Measurements from ENCODE around the gene ANKRD53. TPM values are rescaled to one million over a fixed set of nuclear protein-coding genes. Genes with fewer than 3 reads are reported as not detected.

ANKRD53 gene
- total RNA-seq, 2 donors from 2014 or later = 0.78 to 1.7 TPM

DNA sequence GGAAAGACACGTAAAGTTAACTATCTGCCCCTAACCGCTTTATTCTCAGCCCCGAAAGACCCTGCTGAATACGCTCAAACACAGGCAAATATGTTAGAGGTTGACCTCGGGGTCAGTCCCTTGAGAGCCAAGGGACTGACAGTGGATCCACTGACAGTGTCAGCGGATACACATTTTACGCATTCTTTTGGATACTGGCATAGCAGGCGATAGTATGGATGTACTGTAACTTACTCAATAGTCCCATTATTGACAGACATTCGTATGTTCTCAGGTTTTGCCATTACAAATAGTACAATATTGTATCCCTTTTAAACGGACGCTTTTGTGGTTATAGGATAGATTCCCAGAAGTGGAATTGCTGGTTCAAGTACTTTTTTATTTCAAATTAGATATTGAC is 29.3 kb upstream of the ANKRD53 start:
- Histone ChIP-seq H3K9me3 (no peaks in the 10 kb centered on the region), H3K27me3 (no peaks in the 10 kb centered on the region), H3K4me3 (no peak overlapping the region), H3K27ac (no peak overlapping the region), H3K36me3 (no peaks in the 10 kb centered on the region), H3K4me1 (peaks cover 0 to 13% of the 10 kb centered on the region in 2 donors)
- no peak for TF ChIP-seq CTCF (IDR thresholded peaks at IDR 0.05)
- no peak for DNase-seq (ENCODE audit: low spot score)

- Histone ChIP-seq H3K4me1 (no peaks in the 10 kb centered on the region), H3K27me3 (no peaks in the 10 kb centered on the region), H3K27ac (no peak overlapping the region), H3K36me3 (no peaks in the 10 kb centered on the region), H3K9me3 (no peaks in the 10 kb centered on the region), H3K4me3 (no peak overlapping the region)
- TF ChIP-seq CTCF (IDR thresholded peaks at IDR 0.05) = no peak
- DNase-seq (ENCODE audit: low spot score) = no peak
Measured at GRCh38 chr2:70954886-70955285, 23.5 kb upstream of the ANKRD53 start.

DNA sequence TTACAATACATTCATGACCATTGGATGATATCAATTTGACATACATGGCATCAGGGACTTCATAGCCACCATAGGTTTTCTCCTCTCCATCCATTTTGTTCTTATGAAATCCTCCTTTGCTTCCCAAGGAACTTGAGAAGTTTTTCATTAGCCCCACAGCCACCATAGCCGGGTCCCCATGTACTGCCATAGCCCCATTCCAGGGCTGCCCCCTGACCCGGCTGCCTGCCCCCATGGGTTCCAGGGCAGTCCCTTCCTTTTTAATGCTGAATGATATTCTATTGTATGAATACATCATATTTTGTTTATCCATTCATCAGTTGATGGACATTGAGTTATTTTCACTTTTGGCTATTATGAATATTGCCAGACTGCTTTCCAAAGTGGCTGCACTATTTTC is 22.3 kb upstream of the ANKRD53 start:
- no peaks in the 10 kb centered on the region for H3K9me3 ChIP-seq
- TF ChIP-seq CTCF (IDR thresholded peaks at IDR 0.05) = no peak
- no peaks in the 10 kb centered on the region for H3K27me3 ChIP-seq
- H3K4me1 ChIP-seq = no peaks in the 10 kb centered on the region
- no peak for DNase-seq (ENCODE audit: low spot score)
- H3K27ac ChIP-seq = no peak overlapping the region
- H3K4me3 ChIP-seq = no peak overlapping the region
- no peaks in the 10 kb centered on the region for H3K36me3 ChIP-seq

GRCh38 chr2:70957798-70958197 is 20.6 kb upstream of the ANKRD53 start:
- Histone ChIP-seq H3K9me3 (no peaks in the 10 kb centered on the region), H3K36me3 (no peaks in the 10 kb centered on the region), H3K4me1 (no peaks in the 10 kb centered on the region), H3K27me3 (no peaks in the 10 kb centered on the region), H3K27ac (no peak overlapping the region), H3K4me3 (no peak overlapping the region)
- no peak for DNase-seq (ENCODE audit: low spot score)
- no peak for TF ChIP-seq CTCF (IDR thresholded peaks at IDR 0.05)

DNA sequence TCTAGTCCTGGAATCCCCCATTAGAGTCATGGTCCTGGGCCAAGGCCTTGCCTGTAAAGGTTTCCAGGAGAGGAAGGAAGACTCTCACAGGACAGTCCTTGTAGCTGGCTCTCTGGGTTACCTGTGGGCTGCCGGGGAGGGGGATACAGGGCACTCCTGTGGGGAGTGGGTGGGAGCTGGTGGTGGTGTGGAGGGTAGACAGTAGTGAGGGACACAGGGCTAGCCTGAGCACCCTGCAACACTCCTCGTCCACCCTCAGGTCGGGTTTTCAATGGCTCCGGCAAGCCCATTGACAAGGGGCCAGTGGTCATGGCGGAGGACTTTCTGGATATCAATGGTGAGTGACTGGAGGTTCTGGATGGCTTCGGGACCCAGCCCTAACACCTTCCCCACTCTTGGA is 19.7 kb upstream of the ANKRD53 start:
- DNase-seq (ENCODE audit: low spot score) = peak; percentile 34
- Histone ChIP-seq H3K4me3 (no peak overlapping the region), H3K36me3 (no peaks in the 10 kb centered on the region), H3K9me3 (no peaks in the 10 kb centered on the region), H3K27ac (no peak overlapping the region), H3K27me3 (no peaks in the 10 kb centered on the region), H3K4me1 (no peaks in the 10 kb centered on the region)
- no peak for TF ChIP-seq CTCF (IDR thresholded peaks at IDR 0.05)

DNA sequence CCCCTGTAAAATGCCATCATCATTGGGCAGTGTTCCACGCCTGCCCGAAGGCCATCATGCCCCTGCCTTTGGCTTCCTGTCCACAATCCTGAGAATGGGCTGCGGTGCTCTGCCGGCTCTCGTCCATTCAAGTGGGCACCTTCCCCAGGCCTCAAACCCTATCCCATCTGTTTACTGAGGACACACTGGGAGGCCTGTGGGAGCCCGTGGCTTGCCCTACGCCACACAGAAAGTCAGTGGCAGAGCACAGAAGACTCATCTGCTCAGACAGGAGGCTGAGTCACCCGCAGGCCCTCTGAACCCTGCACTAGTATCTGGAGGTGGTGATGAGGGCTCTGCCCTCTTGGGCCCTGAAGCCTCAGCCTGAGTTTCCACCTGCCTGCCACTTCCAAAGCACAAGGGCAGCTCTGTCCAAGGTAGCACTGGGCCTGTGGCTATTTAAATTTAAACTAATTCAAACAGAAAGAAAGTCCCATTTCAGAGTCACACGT is 19.1 kb upstream of the ANKRD53 start:
- Histone ChIP-seq H3K4me3 (no peak overlapping the region), H3K27me3 (no peaks in the 10 kb centered on the region), H3K36me3 (no peaks in the 10 kb centered on the region), H3K9me3 (no peaks in the 10 kb centered on the region), H3K27ac (no peak overlapping the region), H3K4me1 (no peaks in the 10 kb centered on the region)
- TF ChIP-seq CTCF (IDR thresholded peaks at IDR 0.05) = no peak
- no peak for DNase-seq (ENCODE audit: low spot score)
